Common myeloid progenitor, CD34-positive (primary cell): ENCODE measurements around the gene IL17RA.

Source experiments
- CTCF ChIA-PET: fragments of 350-600 bp; sonication (Branson Sonifier 250); formaldehyde crosslinking; loops from one replicate; lab custom pipeline; 2021; ENCODE audit warnings: antibody characterized with exemption; lab: Charles Lee
- POLR2A ChIA-PET: fragments of 350-600 bp; sonication (Branson Sonifier 250); formaldehyde crosslinking; loops from one replicate; lab custom pipeline; 2021; ENCODE audit warnings: antibody characterized with exemption; lab: Charles Lee
- DNase-seq, 3 donors: peaks; one replicate each; pipeline versions ENCODE4 v3.0.0 to v3.0.0-alpha.2; 2013
- H3K27ac ChIP-seq, 2 experiments: 1 replicate in 1 of 2; 2 replicates in 1 of 2; pipeline ENCODE4 v1.7.0; 2013; ENCODE audit warnings: inconsistent platforms in 2 of 2, low read length in 2 of 2, mild to moderate bottlenecking in 2 of 2, low read depth in 1 of 2, moderate library complexity in 1 of 2; ENCODE audit not compliant: severe bottlenecking in 2 of 2, insufficient read depth in 1 of 2, poor library complexity in 1 of 2
- H3K27me3 ChIP-seq, 5 experiments: replicated peaks in 2 of 5; 1 replicate in 3 of 5; 2 replicates in 2 of 5; pipeline versions ENCODE4 v1.6.1 to v1.7.0; 2013; ENCODE audit warnings: low read length in 4 of 5, mild to moderate bottlenecking in 2 of 5, moderate library complexity in 2 of 5, inconsistent platforms in 1 of 5; ENCODE audit not compliant: insufficient read depth in 5 of 5, control insufficient read depth in 4 of 5
- H3K36me3 ChIP-seq, 4 experiments: 1 replicate in 2 of 4; 2 replicates in 2 of 4; pipeline versions ENCODE4 v1.6.1 to v1.7.0; 2013; ENCODE audit warnings: low read length in 3 of 4, control low read depth in 1 of 4, mild to moderate bottlenecking in 1 of 4; ENCODE audit not compliant: control insufficient read depth in 4 of 4, insufficient read depth in 4 of 4
- H3K4me1 ChIP-seq, 4 experiments: 1 replicate in 3 of 4; 2 replicates in 1 of 4; pipeline versions ENCODE4 v1.6.1 to v1.7.1; 2013; ENCODE audit warnings: low read length in 3 of 4, mild to moderate bottlenecking in 3 of 4, control low read depth in 1 of 4, inconsistent platforms in 1 of 4, moderate library complexity in 1 of 4; ENCODE audit not compliant: control insufficient read depth in 4 of 4, insufficient read depth in 4 of 4; ENCODE audit errors: control extremely low read depth in 1 of 4
- H3K4me3 ChIP-seq, 7 experiments: 1 replicate in 4 of 7; 2 replicates in 3 of 7; pipeline versions ENCODE4 v1.5.1 to v1.7.0; 2013; ENCODE audit warnings: mild to moderate bottlenecking in 7 of 7, low read length in 6 of 7, moderate library complexity in 6 of 7, inconsistent platforms in 2 of 7, low read depth in 2 of 7, control low read depth in 1 of 7; ENCODE audit not compliant: insufficient read depth in 4 of 7, control insufficient read depth in 1 of 7; ENCODE audit errors: extremely low read depth in 1 of 7
- H3K9me3 ChIP-seq, 5 experiments: 1 replicate in 4 of 5; 2 replicates in 1 of 5; pipeline versions ENCODE4 v1.6.1 to v1.7.1; 2013; ENCODE audit warnings: low read length in 4 of 5, mild to moderate bottlenecking in 2 of 5, inconsistent platforms in 1 of 5, low read depth in 1 of 5, moderate library complexity in 1 of 5; ENCODE audit not compliant: control insufficient read depth in 4 of 5, insufficient read depth in 2 of 5; ENCODE audit errors: control extremely low read depth in 1 of 5
- WGBS: methylation state at CpG from one replicate; pipeline ENCODE4 v1.1.5; 2013; ENCODE audit not compliant: insufficient coverage; 5-methylcytosine and 5-hydroxymethylcytosine counted together

IL17RA gene

DNA sequence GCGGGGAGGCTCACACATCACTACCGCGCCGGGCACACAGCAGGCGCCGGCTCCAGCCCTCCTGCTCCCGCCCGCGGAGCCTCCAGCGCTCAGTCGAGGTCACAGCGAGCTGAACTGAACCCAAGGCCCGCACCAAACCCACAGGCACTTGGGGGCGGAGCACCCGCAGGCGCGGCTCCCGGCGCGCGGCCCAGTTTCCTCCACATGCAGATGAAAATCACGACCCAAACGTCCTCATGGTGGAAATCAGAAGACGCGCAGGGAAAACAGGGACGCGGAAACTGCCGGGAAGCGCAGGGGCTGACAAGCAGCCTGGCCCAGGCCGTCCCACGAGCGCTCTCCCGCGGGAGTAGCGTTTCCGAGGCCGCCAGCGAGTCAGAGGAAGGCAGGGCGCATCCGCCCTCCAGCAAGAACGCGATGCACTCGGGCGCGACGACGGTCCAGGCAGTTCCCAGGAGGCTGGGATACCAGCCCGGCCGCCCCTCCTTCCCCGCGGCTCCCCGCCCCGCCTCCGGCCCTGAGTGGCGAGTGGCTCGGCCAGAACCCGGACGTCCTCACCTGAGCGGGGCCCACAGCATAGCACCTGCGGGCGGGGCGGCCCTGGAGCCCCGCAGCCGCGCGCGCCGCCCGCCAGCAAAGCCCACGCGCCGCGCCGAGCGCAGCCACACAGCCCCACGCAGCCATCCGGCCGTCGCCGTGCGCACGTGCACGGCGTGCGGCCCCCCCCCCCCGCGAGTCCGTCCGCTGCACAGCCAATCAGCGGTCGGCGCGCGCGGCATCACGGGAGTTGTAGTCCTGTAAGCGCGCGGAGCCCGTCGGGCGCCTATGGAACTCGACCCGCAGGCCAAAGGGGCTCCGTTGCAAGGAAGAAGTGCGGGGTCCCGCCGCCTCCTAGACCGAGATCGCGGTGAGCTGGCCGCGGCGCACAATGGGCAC lies 74.0 kb downstream of the IL17RA start, which contains the start of gene HDHD5:
Gene HDHD5, minus strand, starts transcription at position 710 of the 936 bp plus-strand sequence. Its CDS starts 26 bp downstream, at position 684.
- H3K27me3 ChIP-seq, result no peaks in the 10 kb centered on the region
- CTCF ChIA-PET, result interaction anchor here (0.7 to 3.3 kb wide), 7 partner anchors 11 to 99 kb away, joined by 3 to 37 read pairs (median 4); no protein-coding TSS in a partner anchor
- H3K4me1 ChIP-seq, result peaks cover 0 to 23% (median 18%) of the 10 kb centered on the region in 4 experiments
- no peaks in the 10 kb centered on the region for H3K9me3 ChIP-seq
- POLR2A ChIA-PET, result no interaction called here
- WGBS, result under 1% methylated on average over 104 of the region's 114 CpGs
- H3K4me3 ChIP-seq, result peak within 1 kb of the TSS; percentile 26 to 81 (median 59)
- no peaks in the 10 kb centered on the region for H3K36me3 ChIP-seq
- no peak within 1 kb of the TSS for H3K27ac ChIP-seq
- DNase-seq, result peak; percentile 81 to 89 (median 87)

DNA sequence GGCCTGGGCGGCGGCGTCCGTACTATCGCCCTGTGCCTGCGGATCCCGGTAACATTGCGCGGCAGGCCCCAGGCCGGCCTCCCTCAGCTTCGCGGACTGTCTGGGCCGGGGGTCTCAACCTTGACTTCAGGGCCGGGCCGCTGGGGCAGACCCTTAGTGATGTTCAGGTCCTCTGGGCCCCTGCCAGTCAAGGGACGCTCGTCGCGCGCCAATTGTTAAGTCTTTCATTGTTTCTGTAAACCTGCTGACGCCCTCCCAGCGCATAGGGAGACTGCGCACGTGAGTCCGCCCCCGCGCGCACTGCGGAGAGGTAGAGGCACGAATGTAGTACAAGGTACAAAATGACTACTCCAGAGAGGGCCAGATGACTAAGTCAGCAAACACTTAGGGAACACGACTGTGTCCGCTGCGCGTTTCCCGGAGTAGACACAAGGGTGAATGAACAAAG lies 74.7 kb downstream of the IL17RA start:
- DNase-seq, result peak in 2 of 3 donors; percentile 17 to 45
- Histone ChIP-seq H3K27me3 (no peaks in the 10 kb centered on the region), H3K36me3 (no peaks in the 10 kb centered on the region), H3K9me3 (no peaks in the 10 kb centered on the region), H3K4me3 (peak overlapping the region; percentile 26 to 81 (median 59)), H3K4me1 (peaks cover 0 to 23% (median 18%) of the 10 kb centered on the region in 4 experiments), H3K27ac (no peak overlapping the region)
- POLR2A ChIA-PET, result no interaction called here
- CTCF ChIA-PET, result interaction anchor here (1.0 to 3.3 kb wide), 3 partner anchors 13 to 85 kb away, joined by 3 to 37 read pairs (median 3); no protein-coding TSS in a partner anchor
- 28% methylated on average over 31 of the region's 35 CpGs for WGBS

DNA sequence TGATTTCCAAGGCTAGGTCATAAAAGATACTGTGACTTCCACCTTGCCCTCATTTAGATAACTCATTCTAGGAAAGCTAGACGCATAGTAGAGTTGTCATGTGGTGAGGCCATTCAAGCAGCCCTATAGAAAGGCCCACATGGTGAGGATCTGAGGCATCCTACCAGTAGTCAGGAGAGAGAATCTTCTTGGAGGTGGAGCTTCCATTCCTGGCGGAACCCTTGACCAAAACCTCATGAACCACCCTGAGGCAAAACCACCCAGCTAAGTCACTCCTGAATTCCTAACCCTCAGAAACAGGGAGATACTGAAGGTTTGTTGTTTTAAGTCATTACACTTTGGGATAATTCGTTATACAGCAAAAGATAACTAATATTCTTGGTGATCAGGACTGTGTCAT lies 77.2 kb downstream of the IL17RA start:
- 100% methylated on average over 1 of the region's 3 CpGs for WGBS
- Histone ChIP-seq H3K36me3 (no peaks in the 10 kb centered on the region), H3K9me3 (no peaks in the 10 kb centered on the region), H3K27ac (no peak overlapping the region), H3K4me1 (peaks cover 0 to 23% (median 17%) of the 10 kb centered on the region in 4 experiments), H3K4me3 (no peak overlapping the region), H3K27me3 (no peaks in the 10 kb centered on the region)
- ChIA-PET POLR2A (no interaction called here), CTCF (interaction anchor here (3.3 kb wide), 1 partner anchor 10 kb away, joined by 37 read pairs; no protein-coding TSS in a partner anchor)
- no peak for DNase-seq

DNA sequence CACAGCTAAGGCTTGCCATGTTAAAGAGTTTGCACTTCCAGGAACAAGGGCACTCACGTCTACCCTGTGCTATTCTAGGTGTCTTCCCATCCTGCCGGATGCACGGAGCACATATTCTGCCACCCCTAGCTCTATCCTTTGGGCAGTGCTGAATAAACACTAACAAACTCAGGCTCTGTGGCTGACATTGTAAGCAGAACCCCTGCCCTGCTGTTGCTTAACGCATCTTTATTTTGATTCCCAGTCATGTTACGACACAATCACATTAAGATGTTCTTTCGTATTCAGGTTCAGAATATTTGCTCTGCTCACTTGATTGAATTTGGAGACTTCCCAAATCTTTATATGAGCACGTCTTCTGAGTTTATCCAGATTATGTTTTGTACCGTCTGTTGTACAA lies 77.9 kb downstream of the IL17RA start:
- Histone ChIP-seq H3K4me3 (no peak overlapping the region), H3K36me3 (no peaks in the 10 kb centered on the region), H3K27me3 (peaks cover 0 to 2% (median 0%) of the 10 kb centered on the region in 5 experiments), H3K27ac (no peak overlapping the region), H3K9me3 (no peaks in the 10 kb centered on the region), H3K4me1 (peaks cover 0 to 17% (median 15%) of the 10 kb centered on the region in 4 experiments)
- 84% methylated on average over 8 of the region's 8 CpGs for WGBS
- CTCF ChIA-PET, result interaction anchor here (1.2 kb wide), 1 partner anchor 9 kb away, joined by 5 read pairs; no protein-coding TSS in a partner anchor
- POLR2A ChIA-PET, result interaction anchor here (0.6 kb wide), 1 partner anchor 109 kb away, joined by 4 read pairs; no protein-coding TSS in a partner anchor
- no peak for DNase-seq

DNA sequence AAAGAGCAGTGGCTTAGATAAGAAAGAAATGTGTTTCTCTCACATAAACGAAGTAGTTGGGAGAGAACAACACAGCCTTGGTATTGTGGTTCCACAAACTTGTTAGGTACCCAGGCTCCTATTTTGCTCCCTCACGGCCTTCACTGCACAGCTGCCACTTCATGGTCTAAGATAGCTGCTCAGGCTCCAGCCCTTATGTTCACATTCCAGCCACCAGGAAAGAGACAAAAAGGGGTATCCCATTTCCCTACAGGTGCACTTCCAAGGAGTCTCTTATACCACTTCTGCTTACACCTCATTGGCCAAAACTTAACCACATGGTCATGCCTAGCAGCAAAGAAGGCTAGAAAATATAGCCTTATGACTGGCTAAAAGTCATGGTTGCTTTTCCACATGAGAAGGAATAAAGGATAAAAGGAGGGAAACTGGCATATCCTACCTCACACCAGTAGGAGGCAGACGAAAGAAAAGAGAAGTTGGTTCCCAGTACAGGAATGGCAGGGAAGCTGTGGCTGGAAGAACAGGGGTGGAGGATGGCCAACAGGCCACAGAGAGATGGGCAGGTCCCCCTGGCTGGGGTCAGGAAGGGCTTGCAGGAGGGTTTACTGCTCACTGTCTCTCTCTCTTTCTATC lies 79.7 kb downstream of the IL17RA start:
- no peak for DNase-seq
- whole genome bisulfite sequencing, result 95% methylated on average over 2 of the region's 3 CpGs
- ChIA-PET POLR2A (no interaction called here), CTCF (interaction anchor here (1.0 to 1.4 kb wide), 5 partner anchors 10 to 102 kb away, joined by 3 to 4 read pairs (median 3); no protein-coding TSS in a partner anchor)
- no peaks in the 10 kb centered on the region for H3K9me3 ChIP-seq
- no peaks in the 10 kb centered on the region for H3K36me3 ChIP-seq
- no peak overlapping the region for H3K4me3 ChIP-seq
- peaks cover 0 to 2% (median 0%) of the 10 kb centered on the region in 5 experiments for H3K27me3 ChIP-seq
- no peak overlapping the region for H3K27ac ChIP-seq
- peaks cover 0 to 6% (median 3%) of the 10 kb centered on the region in 4 experiments for H3K4me1 ChIP-seq
